NCI-H1417 treated with DMSO at 0.1 percent for 48 hours (cell line): ENCODE results near the gene SAA2.
"Not testable (repeated sequence)": the region's sequence is repeated elsewhere in the genome, so short reads cannot be mapped to it uniquely, and the experiment has no call there.

Experiments used
- DNase-seq: peaks from one replicate; lab custom pipeline; 2025; lab: John Stamatoyannopoulos, UW

The SAA2 gene

GRCh38 chr11:18247191-18247581, 1.3 kb downstream of the SAA2 start:
- DNase-seq, result not testable (repeated sequence)

- not testable (repeated sequence) for DNase-seq
Observed at GRCh38 chr11:18246379-18247190, 1.9 kb downstream of the SAA2 start.

GRCh38 chr11:18245396-18245795, 3.1 kb downstream of the SAA2 start:
- no peak for DNase-seq

GRCh38 chr11:18243783-18244362, 4.6 kb downstream of the SAA2 start:
- DNase-seq, result no peak

- no peak for DNase-seq
Observed at GRCh38 chr11:18239655-18240054, 8.8 kb downstream of the SAA2 start.

- no peak for DNase-seq
Observed at GRCh38 chr11:18236664-18237356, 11.7 kb downstream of the SAA2 start, which contains the start of gene SAA4. Gene SAA4, minus strand, starts transcription at chr11:18236802. Its CDS starts 876 bp downstream, at chr11:18235926.

GRCh38 chr11:18235394-18236334, 12.8 kb downstream of the SAA2 start:
- DNase-seq, result no peak

GRCh38 chr11:18233912-18234311, 14.6 kb downstream of the SAA2 start:
- DNase-seq, result no peak

GRCh38 chr11:18230859-18231258, 17.6 kb downstream of the SAA2 start:
- no peak for DNase-seq

- no peak for DNase-seq
Observed at GRCh38 chr11:18229501-18229900, 19.0 kb downstream of the SAA2 start.

- DNase-seq, result no peak
Observed at GRCh38 chr11:18225913-18226312, 22.6 kb downstream of the SAA2 start.

GRCh38 chr11:18223591-18224387, 24.7 kb downstream of the SAA2 start:
- DNase-seq, result no peak

GRCh38 chr11:18222814-18223421, 25.6 kb downstream of the SAA2 start:
- DNase-seq, result no peak

- DNase-seq, result no peak
Observed at GRCh38 chr11:18221274-18221876, 27.1 kb downstream of the SAA2 start.

- no peak for DNase-seq
Observed at GRCh38 chr11:18209058-18209457, 39.4 kb downstream of the SAA2 start.

GRCh38 chr11:18204771-18205170, 43.7 kb downstream of the SAA2 start:
- DNase-seq, result no peak

GRCh38 chr11:18204220-18204619, 44.2 kb downstream of the SAA2 start:
- no peak for DNase-seq

- no peak for DNase-seq
Observed at GRCh38 chr11:18203723-18204122, 44.7 kb downstream of the SAA2 start.

- not testable (repeated sequence) for DNase-seq
Observed at GRCh38 chr11:18197738-18198137, 50.7 kb downstream of the SAA2 start.

- DNase-seq, result no peak
Observed at GRCh38 chr11:18196532-18196931, 51.9 kb downstream of the SAA2 start.
